GM19240 (cell line): ENCODE measurements around the gene KIFAP3.
"Not testable (repeated sequence)": the region's sequence is repeated elsewhere in the genome, so short reads cannot be mapped to it uniquely, and the experiment has no call there.

Source experiments
- DNase-seq: peaks from one replicate; pipeline ENCODE4 v3.0.0; 2011; ENCODE audit warnings: low spot score; ENCODE audit not compliant: insufficient read length

KIFAP3 gene

DNA sequence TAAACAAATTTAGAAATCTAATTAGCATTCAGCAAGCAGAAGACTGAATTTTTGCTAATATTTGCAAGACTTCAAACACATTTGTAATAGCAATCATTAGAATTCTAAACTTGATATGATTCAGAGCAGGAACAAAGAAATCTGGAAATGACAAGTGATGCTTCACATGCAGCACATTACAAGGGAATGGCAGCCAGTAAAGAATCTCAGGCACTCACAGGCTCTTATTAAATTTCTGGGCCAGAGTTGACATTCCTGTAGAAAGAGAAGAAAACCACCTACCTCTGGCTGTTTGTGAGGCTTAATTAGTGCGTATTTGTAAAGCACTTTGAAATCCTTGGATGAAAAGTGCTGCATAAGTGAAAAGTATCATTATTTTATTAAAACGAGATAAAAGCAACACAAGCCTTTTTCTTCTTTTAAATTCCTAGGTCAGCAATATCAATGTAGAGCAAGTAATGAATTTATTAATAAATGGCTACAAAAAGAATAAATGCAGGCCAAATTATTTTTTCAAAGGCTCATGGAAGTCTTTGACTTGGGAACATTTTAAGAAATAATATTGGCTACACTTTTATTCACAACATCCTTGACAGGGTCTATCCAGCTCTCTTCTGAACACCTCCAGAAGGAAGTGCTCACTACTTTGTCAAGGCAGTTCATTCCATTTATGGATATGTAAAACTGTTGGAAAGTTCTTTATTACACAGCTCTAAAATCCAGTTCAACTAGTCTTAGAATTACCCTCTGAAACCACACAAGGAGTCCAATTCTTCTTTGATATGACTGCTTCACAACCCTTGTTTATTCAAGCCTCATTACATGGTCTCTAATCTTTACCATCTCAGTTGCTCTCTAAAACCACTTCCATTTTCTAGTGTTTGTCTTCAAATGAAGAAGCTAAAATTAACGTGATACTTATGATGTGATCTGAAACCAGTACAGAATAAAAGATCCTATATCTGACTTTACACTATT is 148.7 kb downstream of the KIFAP3 start:
- DNase-seq: no peak

DNA sequence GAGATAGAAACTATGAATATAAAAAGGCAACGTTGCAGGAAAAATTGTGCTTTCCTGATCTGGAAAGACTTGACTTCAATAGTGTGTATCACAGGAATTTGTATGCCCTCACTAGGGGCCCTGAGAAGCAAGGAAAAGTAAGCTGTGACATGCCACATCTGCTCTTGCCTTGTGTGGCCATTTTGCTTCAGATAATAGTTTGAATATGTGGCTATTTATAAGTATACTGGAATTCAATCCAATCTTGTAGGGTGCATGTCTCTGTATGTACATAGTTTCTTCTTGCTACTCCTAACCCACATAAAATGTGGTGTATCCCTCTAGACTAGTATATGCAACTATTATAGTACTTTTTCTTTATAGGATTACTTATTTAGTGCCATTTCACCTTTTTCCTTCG is 149.7 kb downstream of the KIFAP3 start:
- DNase-seq: no peak

DNA sequence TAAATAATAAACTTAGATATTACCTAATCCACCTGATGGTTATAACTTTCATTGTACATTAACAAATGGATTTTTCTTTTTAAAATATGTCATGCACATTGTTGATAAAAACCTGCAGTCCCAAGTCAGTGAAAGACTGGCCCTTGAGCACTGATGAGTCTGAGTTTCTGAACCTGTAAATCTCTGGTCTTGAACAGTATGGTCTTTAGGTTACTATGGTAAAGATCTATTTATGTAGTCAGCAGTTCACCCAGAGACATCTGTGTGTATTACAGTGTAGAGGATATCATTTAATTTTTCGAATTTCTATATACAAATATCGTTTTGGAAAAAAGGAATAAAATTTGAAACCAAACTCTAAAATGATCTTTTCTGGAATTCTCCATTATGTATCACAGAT is 150.4 kb downstream of the KIFAP3 start:
- no peak for DNase-seq

DNA sequence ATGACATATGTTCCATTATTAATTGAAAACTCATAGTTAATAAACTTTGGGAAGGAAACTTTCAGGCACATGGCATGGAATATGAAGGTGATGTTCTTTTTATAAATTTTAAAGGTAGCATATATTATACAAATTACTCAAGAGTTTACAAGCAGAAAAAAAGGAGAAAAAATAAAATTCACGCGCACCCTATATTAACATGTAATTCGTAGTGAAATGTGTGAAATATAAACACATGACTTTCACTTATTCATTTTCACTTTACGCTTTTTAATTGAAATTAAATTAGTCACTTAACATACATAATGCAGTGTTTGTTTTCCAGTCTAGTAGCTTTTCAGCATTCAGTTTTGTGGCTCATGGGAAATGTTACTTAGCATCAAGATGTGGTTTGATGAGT is 153.4 kb downstream of the KIFAP3 start:
- no peak for DNase-seq

DNA sequence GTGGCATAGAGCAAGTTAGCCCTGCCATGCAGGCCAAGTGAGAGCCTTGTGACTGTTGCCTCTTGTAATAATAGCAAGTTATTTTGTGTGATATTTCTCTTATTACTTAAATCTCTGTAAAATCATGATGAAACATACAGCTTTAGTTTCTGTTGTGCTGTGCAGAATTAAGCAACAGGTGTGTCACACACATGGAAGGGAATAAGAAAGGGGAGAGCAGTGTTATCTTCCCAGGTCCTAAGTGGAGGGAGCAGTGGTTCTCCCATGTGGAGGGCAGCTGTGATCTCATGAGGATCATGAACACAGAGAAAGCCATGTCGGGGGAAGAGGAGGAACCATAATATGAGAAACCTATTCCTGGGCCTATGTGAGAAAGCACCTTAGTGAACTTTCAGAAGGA is 155.6 kb downstream of the KIFAP3 start:
- no peak for DNase-seq

DNA sequence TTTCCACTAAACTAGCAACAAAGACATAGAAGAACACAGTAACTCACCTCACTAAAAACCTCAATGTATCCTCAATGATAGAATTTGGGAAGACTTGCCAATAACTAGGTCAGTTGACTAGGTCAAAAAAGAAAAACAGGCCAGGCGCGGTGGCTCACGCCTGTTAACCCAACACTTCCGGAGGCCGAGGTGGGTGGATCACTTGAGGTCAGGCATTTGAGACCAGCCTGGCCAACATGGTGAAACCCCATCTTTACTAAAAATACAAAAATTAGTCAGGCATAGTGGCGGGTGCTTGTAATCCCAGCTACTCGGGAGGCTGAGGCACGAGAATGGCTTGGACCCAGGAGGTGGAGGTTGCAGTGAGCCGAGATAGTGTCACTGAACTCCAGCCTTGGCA is 156.3 kb downstream of the KIFAP3 start:
- not testable (repeated sequence) for DNase-seq

DNA sequence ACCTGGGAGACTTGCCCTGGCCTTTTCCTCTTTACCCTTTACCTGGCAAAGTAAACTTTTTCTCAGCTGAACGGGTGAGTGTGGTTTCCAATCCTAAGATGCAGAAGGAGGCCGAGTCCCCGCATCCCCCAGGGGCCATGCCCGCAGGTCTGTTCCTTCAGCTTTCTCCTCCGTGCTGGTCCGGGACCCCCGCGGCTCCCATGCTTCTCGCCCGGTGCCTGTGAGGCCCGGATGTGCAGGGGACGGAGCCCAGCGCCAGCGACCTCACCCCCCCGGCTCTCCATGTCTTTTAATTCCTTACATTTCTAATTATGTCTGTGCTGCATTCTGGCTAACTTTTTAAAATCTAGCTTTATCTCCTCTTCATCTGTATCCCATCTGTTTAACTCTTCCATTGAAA is 159.3 kb downstream of the KIFAP3 start:
- DNase-seq: no peak

DNA sequence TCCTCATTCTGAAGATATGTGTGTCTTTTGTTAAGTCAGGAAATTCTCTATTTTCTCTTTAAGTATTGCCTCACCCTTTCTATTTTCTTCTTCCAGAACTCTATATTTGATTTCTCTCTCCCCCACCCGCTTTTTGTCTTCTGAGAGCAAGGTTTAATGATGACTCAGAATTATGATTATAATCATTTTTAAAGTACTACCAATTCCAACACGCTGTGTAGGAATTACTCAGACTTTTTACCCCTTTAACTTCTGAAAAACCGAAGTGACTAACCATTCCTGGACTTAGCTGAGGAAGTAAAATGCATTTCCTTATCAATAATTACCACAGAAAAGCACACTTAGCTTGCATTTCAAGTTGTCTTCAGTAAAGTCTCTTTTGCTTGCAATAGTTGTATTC is 160.0 kb downstream of the KIFAP3 start:
- DNase-seq: no peak

DNA sequence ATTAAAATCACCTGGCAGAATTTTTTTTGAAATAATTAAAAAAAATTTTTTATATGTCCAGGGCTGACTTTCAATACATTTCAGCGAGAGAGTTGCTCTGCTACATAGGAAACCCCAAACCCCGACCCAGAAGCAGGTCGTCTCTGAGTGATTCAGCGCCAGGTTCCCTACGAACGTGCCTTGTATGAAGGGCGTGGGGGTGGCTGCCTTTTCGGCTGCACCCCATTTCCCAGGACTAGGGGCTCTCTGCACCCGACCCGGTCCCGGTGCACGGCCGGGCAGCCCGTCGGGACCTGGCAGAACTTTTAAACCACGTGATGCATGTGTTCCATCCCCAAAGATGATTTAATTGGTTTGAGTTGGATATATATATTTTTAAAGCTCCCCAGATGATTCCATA is 165.0 kb downstream of the KIFAP3 start:
- DNase-seq: no peak

DNA sequence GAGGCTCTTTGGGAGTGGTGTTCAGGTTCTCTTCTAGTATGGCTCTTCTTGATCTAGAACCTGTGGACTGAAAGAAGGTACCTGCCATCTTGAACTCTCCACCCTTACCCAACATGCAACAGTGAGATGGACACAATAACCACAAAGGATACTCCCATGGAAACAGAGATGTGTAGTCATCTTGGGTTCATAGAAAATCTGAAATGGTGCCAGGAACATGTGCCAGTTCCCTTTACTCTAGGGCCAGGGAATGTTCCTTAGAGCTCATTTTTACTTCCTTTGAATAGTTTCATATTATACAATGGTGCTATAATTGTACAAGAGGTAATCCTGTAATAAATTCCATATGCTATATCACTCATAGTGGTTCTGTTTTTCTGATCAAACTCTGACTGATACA is 167.6 kb downstream of the KIFAP3 start:
- DNase-seq: no peak

DNA sequence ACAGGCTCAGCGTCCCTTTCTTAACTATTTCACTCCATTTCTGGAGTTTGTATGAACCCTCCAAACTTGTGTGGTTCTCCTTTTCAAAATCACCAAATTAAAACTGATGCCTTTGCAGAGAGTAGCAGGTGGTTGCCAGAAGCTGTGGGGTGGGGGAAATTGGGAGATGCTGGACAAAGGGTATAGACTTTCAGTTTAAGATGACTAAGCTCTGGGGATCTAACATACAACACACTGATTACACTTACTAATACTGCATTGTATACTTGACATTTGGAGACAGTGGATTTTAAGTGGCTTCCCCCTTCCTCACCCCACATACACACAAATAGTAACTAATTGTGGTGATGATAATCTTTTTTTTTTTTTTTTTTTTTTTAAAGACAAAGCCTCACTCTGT is 169.7 kb downstream of the KIFAP3 start:
- no peak for DNase-seq

DNA sequence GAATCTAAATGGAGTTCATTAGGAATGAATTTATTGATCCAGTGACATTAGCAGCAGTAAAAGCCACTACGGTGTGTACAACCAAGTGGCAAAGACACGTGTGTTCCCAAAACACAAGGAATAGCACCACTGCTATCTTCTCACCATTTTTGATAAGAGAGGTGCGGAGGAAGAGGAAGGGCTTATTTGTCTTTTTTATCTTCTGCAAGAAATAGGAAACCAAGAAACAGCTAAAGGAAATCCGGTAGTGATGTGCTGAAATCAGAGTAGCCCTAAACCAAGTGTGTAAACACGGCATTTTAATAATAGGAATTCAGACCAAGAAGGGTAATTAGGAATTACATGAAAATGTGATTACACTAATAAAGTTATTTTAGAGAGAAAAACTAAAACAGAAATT is 171.7 kb downstream of the KIFAP3 start:
- no peak for DNase-seq

DNA sequence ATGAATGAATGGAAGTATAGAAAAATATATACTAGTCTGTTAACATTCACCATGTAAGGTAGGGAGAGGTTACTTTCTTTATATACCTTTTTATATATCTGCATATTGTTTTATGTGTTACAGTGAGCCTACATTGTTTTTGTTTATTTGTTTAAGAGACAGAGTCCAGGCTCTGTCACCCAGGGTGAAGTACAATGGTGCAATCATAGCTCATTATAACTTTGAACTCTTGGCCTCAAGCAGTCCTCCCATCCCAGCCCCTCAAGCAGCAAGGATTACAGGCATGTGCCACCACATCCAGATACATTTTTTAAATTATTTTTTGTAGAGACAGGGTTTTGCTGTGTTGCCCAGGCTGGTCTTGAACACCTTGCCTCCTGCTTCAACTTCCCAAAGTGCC is 173.4 kb downstream of the KIFAP3 start:
- DNase-seq: no peak

DNA sequence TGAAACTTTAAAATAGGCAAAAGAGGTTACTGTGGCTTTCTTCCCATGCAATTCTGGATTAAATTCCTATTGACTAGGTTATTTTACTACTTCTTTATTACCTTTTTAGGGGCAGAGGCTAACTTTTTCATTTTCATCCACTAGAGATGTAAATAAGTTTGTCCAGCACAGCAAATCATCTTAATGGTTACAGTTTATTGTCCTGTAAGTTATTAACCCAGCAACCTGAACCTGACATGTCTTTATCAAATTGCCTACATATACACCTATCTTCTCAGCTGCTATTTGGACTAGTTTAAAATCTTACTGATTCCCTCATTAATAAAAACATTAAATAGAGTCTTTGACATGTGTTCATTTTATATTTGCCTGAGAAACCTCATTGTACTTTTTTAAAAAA is 173.9 kb downstream of the KIFAP3 start:
- no peak for DNase-seq

DNA sequence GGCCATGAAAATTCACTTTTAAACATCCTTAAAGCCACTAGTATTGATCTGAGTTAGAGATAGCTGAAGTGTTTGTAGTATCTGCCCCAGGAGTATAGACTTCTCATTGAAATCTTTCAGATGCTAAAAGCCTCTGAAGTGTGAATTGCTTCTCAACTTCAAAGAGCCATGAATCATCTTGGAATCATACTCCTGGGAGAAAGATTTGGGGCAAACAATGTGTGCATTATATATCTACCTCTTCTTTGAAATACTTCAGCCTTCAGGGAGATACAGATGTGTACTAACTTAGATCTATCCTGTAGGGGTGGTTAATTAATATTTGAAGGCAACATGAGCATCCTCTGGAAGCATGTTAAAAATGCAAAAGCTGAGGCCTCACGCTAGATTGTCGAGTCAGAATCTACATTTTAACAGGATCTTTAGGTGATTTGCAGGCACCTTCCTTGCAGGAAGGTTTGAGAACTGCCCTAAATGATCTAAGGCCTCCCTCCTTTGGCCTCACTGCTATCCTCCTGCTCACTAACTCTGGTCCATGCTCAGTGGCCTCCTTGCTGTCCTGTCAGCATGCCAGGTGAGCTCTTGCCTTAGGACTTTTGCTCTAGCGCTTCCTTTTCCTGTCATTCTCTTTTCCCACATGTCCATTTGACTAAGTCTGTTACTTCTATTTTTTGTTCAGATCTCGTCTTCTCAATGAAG is 174.8 kb downstream of the KIFAP3 start:
- no peak for DNase-seq

DNA sequence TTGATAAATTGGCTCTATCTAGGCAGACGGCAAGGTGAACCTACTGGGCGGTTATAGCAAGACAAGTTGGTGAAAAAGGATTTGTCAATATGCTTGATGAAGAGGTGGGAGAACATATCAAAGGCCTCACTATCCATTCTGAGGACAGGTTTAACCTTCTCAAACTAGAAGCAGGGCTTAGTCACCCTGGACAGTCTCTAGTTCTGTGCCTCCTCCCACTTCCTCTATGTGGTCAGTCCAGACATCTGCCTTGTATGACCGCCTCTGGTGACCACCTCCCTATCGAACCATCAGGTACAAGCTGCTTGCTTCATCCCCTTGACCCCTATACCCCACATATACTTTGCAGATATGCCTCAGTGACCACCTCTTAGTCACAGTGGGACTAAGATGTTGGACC is 178.5 kb downstream of the KIFAP3 start:
- no peak for DNase-seq

DNA sequence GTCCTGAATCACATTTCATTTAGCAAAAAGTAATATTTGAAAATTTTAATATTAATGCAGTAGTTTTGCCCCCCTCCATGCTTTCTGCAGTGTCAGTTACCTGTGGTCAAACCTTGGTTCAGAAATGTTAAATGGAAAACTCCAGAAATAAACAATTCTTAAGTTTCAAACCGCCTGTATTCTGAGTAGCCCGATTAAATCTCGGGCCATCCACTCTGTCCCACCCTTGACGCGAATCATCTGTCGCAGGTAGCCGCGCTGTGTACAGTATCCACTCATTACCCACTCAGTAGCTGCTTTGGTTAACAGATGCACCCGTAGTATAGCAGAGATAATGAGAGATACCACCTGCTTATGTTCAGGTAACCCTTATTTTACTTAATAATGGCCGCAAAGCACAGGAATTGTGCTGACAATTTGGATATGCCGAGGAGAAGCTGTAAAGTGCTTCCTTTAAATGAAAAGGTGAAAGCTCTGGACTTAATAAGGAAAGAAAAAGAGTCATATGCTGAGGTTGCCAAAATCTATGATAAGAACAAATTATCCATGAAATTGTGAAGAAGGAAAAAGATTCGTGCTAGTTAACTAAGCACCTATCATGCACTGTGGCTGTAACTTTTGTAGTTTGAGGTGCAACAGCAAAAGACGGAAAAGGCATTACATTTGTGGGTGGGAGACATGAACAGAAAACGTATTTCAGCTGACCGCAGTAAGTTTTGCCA is 179.9 kb downstream of the KIFAP3 start:
- DNase-seq: no peak

DNA sequence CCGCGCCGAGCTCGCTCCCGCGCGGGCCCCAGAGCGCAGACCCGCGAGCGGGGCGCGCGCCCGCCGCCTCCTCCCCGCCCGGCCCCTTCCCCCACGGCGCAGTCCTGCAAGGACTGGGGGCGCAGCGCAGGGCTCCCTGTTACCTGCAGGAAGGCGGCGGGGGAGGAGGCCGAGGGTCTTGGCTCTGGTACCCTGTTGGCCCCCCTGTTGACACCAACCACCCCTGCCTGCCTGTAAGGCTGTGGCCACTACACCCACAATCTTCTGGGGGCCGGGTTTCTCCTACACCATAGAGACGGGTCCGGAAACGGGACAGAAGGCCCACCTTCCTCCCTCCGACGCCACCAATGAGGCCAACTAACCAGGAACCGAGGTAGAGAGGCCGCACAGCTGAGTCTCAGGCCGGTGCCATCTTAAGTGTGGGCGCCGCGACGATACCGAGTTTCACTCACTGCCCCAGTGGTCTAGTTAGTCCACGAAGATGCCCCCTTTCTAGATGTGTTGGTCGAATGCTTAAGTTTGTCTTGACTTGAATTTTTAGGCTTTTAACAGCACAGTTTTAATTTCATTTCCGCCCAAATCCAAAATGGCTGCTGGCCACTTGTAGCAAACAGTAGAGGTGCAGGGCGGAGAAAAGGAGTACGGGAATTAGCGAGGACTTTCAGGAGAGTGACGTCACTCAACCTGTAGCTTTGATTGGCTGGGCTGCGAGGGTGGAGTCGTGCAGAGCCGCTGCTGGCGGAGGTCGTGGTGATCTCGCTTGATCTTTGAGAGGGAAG is 180.7 kb downstream of the KIFAP3 start, which contains the start of gene SCYL3:
Gene SCYL3 (minus strand): TSS at position 252 of the 779 bp plus-strand sequence. CDS start 5,056 bp downstream, outside the sequence.
- DNase-seq: peak; percentile 80

DNA sequence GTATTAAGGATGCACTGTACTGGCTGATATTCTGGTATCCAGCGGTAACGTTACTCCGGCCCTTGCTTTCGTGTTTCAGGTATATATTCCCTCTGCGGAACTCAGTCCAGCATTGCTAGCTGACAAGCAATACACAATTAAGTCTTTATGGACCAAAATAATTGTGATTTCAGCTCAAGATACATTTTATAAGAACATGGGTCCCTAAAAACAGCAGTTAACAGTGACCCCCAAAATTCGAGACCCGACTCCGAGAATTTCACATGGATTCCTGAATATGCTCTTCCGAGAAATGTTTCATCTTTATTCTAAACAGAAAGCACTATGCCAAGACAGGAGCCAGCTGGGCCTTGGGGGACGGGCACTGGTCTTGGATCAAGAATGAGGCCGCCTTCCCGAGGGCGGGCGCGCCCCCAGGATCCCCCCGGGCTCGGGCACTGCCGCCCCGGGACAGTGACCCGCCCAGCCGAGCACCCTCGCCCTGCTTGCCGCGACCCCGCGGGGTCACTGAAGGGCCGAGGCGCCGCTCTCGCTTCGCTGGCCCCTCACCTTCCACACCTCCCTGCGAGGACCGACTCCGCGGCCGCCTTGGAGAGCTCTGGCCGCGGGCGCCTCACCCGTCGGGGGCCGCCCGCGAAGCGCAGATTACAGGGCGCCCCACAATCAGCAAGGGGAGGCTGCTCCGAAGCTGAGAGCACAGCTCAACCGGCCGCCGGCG is 181.4 kb downstream of the KIFAP3 start:
- DNase-seq: no peak

DNA sequence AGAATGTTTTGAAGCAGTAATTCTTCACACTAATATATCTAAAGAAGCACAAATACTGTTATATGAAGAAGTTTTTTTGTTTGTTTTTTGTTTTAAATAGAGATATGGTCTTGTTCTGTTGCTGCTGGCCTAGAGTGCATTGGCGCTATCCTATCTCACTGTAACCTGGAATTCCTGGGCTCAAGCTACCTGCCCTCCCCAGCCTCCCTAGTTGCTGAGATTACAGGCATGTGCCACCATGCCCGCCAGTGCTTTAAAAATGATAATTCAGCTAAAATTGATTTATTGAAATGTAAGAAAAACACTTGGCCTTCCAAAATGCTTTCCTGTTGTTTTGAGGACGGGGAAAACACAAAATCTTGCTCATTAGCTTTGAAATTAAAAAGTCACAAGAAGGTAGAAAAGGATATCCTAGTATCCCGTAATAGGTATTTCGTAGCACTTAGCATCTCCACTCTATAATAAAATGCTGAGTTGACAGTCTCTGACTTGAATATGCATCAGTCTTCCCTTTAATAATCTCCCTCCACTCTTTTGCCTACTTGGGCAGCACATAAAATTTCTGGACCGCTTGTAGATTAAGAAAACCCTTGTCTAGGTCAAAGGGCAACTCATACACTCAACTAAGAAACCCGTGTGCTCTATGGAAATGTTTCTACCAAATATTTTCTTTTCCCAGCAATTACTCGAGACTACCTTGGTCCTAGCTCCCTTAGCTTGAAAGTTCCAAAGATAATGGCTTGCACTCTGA is 182.1 kb downstream of the KIFAP3 start:
- DNase-seq: no peak
